ENCODE results near the gene SEH1L. TPM values are rescaled to one million over a fixed set of nuclear protein-coding genes. Genes with fewer than 3 reads are reported as not detected.

SEH1L gene
- total RNA-seq, 4 donors from 2014 or later, result 39.3 to 45.4 (median 42.8) TPM

DNA sequence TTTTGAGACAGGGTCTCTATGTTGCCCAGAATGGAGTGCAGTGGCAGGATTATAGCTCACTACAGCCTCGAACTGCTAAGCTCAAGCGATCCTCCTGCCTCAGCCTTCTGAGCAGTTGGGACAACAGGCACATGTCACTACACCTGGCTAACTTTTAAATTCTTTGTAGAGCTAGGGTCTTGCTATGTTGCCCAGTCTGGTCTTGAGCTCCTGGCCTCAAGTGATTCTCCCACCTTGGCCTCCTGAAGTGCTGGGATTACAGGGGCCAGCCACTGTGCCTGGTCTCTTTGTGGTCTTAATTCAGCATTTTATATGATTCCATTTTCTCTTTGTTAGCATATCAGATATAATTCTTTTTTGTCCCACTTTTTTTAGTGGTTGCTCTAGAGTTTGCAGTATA is 77.4 kb downstream of the SEH1L start:
- 97% methylated on average over 2 of the region's 2 CpGs for WGBS
- Histone ChIP-seq H3K4me1 (no peaks in the 10 kb centered on the region), H3K27me3 (no peaks in the 10 kb centered on the region), H3K4me3 (no peak overlapping the region), H3K27ac (no peak overlapping the region), H3K9me3 (no peaks in the 10 kb centered on the region), H3K36me3 (peaks cover 59% of the 10 kb centered on the region)
- no peak for DNase-seq (ENCODE audit: low spot score in 2 of 2)
- TF ChIP-seq CTCF (IDR thresholded peaks at IDR 0.05) (no peak), EP300 (IDR thresholded peaks at IDR 0.05) (no peak), POLR2A (IDR thresholded peaks at IDR 0.05) (no peak), POLR2AphosphoS5 (IDR thresholded peaks at IDR 0.05) (no peak)

DNA sequence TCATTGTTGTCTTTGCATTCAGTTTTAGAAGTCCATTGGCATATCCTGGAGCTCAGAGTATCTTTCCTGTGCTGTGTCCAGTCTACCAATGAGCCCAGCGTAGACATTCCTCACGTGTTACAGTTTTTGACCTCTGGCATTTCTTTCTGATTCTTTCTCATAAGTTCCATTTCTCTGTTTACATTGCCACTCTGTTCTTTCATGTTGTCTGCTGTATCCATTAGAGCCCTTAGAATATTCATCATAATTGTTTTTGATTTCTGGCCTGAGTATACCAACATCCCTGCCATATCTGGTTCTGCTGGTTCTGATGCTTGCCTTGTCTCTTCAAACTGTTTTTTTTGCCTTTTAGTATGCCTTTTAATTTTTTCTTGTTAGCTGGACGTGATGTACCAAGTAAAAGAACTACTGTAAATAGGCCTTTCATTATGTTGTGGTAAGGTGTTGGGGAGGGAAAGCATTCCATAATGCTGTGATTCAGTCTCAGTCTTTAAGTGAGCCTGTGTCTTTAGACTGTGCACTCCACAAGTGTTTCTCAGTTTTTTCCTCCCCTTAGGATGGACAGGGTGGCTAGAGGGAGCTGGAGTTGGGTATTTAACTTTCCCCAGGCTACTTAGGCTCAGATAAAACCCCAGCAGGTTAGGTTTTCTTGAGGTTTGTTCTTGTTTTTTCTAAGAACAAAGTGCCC is 78.9 kb downstream of the SEH1L start:
- Histone ChIP-seq H3K9me3 (no peaks in the 10 kb centered on the region), H3K4me1 (no peaks in the 10 kb centered on the region), H3K4me3 (no peak overlapping the region), H3K27ac (no peak overlapping the region), H3K27me3 (no peaks in the 10 kb centered on the region), H3K36me3 (peaks cover 68% of the 10 kb centered on the region)
- DNase-seq (ENCODE audit: low spot score in 2 of 2), result no peak
- TF ChIP-seq POLR2A (IDR thresholded peaks at IDR 0.05), result no peak
- TF ChIP-seq POLR2AphosphoS5 (IDR thresholded peaks at IDR 0.05), result no peak
- WGBS, result 84% methylated on average over 3 of the region's 3 CpGs

GRCh38 chr18:13028869-13029268 is 81.1 kb downstream of the SEH1L start:
- H3K4me3 ChIP-seq, result no peak overlapping the region
- no peaks in the 10 kb centered on the region for H3K4me1 ChIP-seq
- H3K27me3 ChIP-seq, result no peaks in the 10 kb centered on the region
- no peak for TF ChIP-seq POLR2A (IDR thresholded peaks at IDR 0.05)
- no peak for TF ChIP-seq POLR2AphosphoS5 (IDR thresholded peaks at IDR 0.05)
- no peak for TF ChIP-seq EP300 (IDR thresholded peaks at IDR 0.05)
- no peak for TF ChIP-seq CTCF (IDR thresholded peaks at IDR 0.05)
- no peak overlapping the region for H3K27ac ChIP-seq
- peaks cover 65% of the 10 kb centered on the region for H3K36me3 ChIP-seq
- WGBS, result 98% methylated on average over 2 of the region's 2 CpGs
- no peak for DNase-seq (ENCODE audit: low spot score in 2 of 2)
- H3K9me3 ChIP-seq, result no peaks in the 10 kb centered on the region

GRCh38 chr18:13032173-13032572 is 84.4 kb downstream of the SEH1L start:
- no peaks in the 10 kb centered on the region for H3K4me1 ChIP-seq

GRCh38 chr18:13035249-13035914 is 87.6 kb downstream of the SEH1L start:
- no peak overlapping the region for H3K27ac ChIP-seq
- TF ChIP-seq POLR2AphosphoS5 (IDR thresholded peaks at IDR 0.05) (no peak), CTCF (IDR thresholded peaks at IDR 0.05) (no peak), POLR2A (IDR thresholded peaks at IDR 0.05) (no peak), EP300 (IDR thresholded peaks at IDR 0.05) (no peak)
- WGBS, result 96% methylated on average over 7 of the region's 7 CpGs
- H3K36me3 ChIP-seq, result peaks cover 35% of the 10 kb centered on the region
- H3K4me1 ChIP-seq, result no peaks in the 10 kb centered on the region
- H3K27me3 ChIP-seq, result no peaks in the 10 kb centered on the region
- no peak overlapping the region for H3K4me3 ChIP-seq
- no peak for DNase-seq (ENCODE audit: low spot score in 2 of 2)
- H3K9me3 ChIP-seq, result no peaks in the 10 kb centered on the region

More at GRCh38 chr18:13032173-13032572, 84.4 kb downstream of the SEH1L start:
- no peaks in the 10 kb centered on the region for H3K9me3 ChIP-seq
- H3K36me3 ChIP-seq, result peaks cover 52% of the 10 kb centered on the region
- 77% methylated on average over 5 of the region's 5 CpGs for WGBS
- H3K27me3 ChIP-seq, result no peaks in the 10 kb centered on the region
- H3K4me3 ChIP-seq, result no peak overlapping the region
- H3K27ac ChIP-seq, result no peak overlapping the region
- TF ChIP-seq EP300 (IDR thresholded peaks at IDR 0.05), result no peak
- no peak for TF ChIP-seq POLR2AphosphoS5 (IDR thresholded peaks at IDR 0.05)
- no peak for TF ChIP-seq CTCF (IDR thresholded peaks at IDR 0.05)
- TF ChIP-seq POLR2A (IDR thresholded peaks at IDR 0.05), result no peak
- no peak for DNase-seq (ENCODE audit: low spot score in 2 of 2)
